ENCODE data around the gene BRD7. TPM values are rescaled to one million over a fixed set of nuclear protein-coding genes. Genes with fewer than 3 reads are reported as not detected.

BRD7 gene
- total and polyA plus RNA-seq, 2 of the 13 experiments (the other 11 are each of a cell fraction or from before 2014, with no cell fraction given) = 82.3 to 149 TPM

DNA sequence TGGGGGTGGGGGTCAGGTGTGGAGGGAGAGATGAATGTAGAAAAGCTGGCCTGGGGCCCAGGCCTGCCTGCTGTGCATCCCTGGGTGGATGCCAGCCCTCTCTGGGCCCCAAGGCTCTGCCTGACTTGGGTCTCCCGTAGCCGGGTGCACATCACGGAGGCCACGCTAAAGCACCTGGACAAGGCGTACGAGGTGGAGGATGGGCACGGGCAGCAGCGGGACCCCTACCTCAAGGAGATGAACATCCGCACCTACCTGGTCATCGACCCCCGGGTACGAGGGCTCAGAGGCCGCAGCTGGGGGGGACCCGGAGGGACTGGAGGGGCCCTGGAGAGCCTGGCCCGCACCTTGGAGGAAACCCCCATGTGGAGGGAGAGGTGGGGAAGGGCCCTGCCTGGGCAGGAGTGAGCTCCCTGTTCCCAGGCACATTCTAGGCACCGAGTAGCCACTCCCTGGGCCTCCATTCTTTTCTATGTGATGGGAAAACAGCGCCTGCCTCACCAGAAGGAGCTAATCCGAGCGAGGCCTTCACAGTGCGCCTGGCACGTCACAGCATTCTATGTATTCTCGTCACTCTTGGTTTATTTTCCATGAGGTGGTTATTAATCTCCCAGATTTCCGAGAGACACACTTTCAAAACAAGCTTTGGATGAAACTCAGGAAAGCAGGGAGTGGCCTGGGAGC is 67.7 kb downstream of the BRD7 start (continued):
- TF ChIP-seq, protein P1, sequence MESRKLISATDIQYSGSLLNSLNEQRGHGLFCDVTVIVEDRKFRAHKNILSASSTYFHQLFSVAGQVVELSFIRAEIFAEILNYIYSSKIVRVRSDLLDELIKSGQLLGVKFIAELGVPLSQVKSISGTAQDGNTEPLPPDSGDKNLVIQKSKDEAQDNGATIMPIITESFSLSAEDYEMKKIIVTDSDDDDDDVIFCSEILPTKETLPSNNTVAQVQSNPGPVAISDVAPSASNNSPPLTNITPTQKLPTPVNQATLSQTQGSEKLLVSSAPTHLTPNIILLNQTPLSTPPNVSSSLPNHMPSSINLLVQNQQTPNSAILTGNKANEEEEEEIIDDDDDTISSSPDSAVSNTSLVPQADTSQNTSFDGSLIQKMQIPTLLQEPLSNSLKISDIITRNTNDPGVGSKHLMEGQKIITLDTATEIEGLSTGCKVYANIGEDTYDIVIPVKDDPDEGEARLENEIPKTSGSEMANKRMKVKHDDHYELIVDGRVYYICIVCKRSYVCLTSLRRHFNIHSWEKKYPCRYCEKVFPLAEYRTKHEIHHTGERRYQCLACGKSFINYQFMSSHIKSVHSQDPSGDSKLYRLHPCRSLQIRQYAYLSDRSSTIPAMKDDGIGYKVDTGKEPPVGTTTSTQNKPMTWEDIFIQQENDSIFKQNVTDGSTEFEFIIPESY (CRISPR knock-in tag; IDR thresholded peaks at IDR 0.05) = no peak
- TF ChIP-seq KLF15 (CRISPR knock-in tag; IDR thresholded peaks at IDR 0.05; ENCODE audit: borderline replicate concordance) (no peak), ZNF775 (CRISPR knock-in tag; IDR thresholded peaks at IDR 0.05; ENCODE audit: borderline replicate concordance) (no peak)
- TF ChIP-seq, protein P2, sequence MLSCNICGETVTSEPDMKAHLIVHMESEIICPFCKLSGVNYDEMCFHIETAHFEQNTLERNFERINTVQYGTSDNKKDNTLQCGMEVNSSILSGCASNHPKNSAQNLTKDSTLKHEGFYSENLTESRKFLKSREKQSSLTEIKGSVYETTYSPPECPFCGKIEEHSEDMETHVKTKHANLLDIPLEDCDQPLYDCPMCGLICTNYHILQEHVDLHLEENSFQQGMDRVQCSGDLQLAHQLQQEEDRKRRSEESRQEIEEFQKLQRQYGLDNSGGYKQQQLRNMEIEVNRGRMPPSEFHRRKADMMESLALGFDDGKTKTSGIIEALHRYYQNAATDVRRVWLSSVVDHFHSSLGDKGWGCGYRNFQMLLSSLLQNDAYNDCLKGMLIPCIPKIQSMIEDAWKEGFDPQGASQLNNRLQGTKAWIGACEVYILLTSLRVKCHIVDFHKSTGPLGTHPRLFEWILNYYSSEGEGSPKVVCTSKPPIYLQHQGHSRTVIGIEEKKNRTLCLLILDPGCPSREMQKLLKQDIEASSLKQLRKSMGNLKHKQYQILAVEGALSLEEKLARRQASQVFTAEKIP (CRISPR knock-in tag; IDR thresholded peaks at IDR 0.05; ENCODE audit: borderline replicate concordance) = no peak
- TF ChIP-seq, protein P3, sequence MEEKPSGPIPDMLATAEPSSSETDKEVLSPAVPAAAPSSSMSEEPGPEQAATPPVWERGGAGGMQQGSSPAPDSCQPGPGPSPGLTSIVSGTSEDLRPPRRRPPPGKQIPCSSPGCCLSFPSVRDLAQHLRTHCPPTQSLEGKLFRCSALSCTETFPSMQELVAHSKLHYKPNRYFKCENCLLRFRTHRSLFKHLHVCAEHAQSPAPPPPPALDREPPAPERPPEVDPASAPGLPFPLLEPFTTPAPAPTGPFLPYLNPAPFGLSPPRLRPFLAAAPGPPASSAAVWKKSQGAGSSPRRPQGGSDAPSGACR (CRISPR knock-in tag; IDR thresholded peaks at IDR 0.05) = no peak

DNA sequence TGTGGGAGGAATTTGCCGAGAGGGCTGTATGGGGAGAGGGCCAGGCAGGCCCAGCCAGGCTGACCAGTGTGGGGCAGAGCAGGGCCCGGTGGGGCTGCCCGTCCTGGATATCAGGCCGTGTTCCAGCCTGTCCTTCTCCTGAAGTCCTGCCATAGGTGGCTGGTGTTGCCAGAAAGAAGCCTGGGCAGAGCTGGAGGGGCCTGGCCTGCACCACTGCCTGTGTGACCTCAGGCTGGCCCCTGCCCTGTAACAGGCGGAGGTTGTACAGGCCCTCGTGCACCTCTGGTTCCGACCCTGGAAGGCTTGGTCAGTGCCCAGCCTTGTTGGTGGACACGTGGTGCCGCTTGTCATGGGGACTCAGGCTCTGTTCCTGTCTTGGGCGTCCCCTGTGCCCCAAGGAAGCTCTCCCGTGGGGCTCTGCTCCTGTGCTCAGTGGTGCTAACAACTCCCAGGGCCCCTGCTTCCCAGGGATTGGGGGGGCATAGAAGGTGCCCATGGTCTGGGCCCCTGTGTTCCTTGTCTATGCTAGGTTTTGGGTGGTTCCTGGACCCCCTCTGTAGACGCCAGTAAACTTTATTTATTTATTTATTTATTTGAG is 69.2 kb downstream of the BRD7 start:
- Histone ChIP-seq H3K79me2 (ENCODE audit: insufficient read depth, low read length) (no peaks in the 10 kb centered on the region), H3K4me1 (ENCODE audit: insufficient read depth, low read length) (peaks cover 69% of the 10 kb centered on the region), H3K9me3 (ENCODE audit: low read length) (no peaks in the 10 kb centered on the region), H3K36me3 (replicated peaks in 1 of 2; ENCODE audit: control insufficient read depth in 1 of 2, insufficient read depth in 2 of 2, low read length in 2 of 2) (no peaks in the 10 kb centered on the region), H3K9ac (ENCODE audit: insufficient read depth, low read depth, low read length) (no peak overlapping the region), H2AFZ (ENCODE audit: low read length) (no peak overlapping the region), H3K4me2 (ENCODE audit: low read depth, low read length) (no peak overlapping the region), H3K4me3 (replicated peaks in 1 of 3; ENCODE audit: insufficient read depth in 1 of 3, low read depth in 2 of 3, low read length in 3 of 3) (no peak overlapping the region), H3K27me3 (ENCODE audit: control insufficient read depth in 1 of 2, insufficient read depth in 2 of 2, low read length in 2 of 2) (peaks cover 0 to 4% of the 10 kb centered on the region in 2 experiments; a peak in 1 of 5 replicates), H3K27ac (ENCODE audit: extremely low read length, insufficient read depth, low read length) (no peak overlapping the region), H4K20me1 (ENCODE audit: insufficient read depth, low read length) (no peaks in the 10 kb centered on the region)
- DNase-seq (ENCODE audit: low spot score) (no peak), FAIRE-seq (no peak), ATAC-seq (no peak)
- intact Hi-C loops (cut with micrococcal nuclease; ENCODE audit: unreplicated experiment) (loop anchor here (5.0 kb wide), 1 partner anchor 42 kb away; no protein-coding TSS in a partner anchor), in situ Hi-C loops (cut with HindIII; ENCODE audit: extremely low pct_ligation_motif_present, low pct_unique_long_range_greater_than_20kb) (loop anchor here (5.0 kb wide), 1 partner anchor 32 kb away; the partner anchor contains the start of gene ADCY7)
- ChIA-PET POLR2A (no interaction called here), CTCF (ENCODE audit: low intra/inter-chr PET ratio, low total read pairs) (no interaction called here)
- WGBS (ENCODE audit: low lambda C conversion rate) = 64% methylated on average over 6 of the region's 12 CpGs
- no TSS peak for BruUV-seq (replicated peaks)
- TF ChIP-seq ZNF44 (CRISPR knock-in tag; IDR thresholded peaks at IDR 0.05) (no peak), HOXD1 (CRISPR knock-in tag; IDR thresholded peaks at IDR 0.05) (no peak), RXRA (CRISPR knock-in tag; IDR thresholded peaks at IDR 0.05) (no peak), XRCC5 (optimal IDR thresholded peaks at IDR 0.05; ENCODE audit: low read length) (no peak), CREB1 (IDR thresholded peaks at IDR 0.05) (no peak), CREB1 (CRISPR knock-in tag; IDR thresholded peaks at IDR 0.05) (no peak), NKX3-1 (CRISPR knock-in tag; IDR thresholded peaks at IDR 0.05) (no peak), MAFK (conservative IDR thresholded peaks at IDR 0.05 in 1 of 2, IDR thresholded peaks at IDR 0.05 in 1 of 2; ENCODE audit: low read length in 2 of 2) (no peak)
- TF ChIP-seq, protein P4, sequence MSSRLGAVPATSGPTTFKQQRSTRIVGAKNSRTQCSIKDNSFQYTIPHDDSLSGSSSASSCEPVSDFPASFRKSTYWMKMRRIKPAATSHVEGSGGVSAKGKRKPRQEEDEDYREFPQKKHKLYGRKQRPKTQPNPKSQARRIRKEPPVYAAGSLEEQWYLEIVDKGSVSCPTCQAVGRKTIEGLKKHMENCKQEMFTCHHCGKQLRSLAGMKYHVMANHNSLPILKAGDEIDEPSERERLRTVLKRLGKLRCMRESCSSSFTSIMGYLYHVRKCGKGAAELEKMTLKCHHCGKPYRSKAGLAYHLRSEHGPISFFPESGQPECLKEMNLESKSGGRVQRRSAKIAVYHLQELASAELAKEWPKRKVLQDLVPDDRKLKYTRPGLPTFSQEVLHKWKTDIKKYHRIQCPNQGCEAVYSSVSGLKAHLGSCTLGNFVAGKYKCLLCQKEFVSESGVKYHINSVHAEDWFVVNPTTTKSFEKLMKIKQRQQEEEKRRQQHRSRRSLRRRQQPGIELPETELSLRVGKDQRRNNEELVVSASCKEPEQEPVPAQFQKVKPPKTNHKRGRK (CRISPR knock-in tag; IDR thresholded peaks at IDR 0.05) = no peak
- TF ChIP-seq, protein P5, sequence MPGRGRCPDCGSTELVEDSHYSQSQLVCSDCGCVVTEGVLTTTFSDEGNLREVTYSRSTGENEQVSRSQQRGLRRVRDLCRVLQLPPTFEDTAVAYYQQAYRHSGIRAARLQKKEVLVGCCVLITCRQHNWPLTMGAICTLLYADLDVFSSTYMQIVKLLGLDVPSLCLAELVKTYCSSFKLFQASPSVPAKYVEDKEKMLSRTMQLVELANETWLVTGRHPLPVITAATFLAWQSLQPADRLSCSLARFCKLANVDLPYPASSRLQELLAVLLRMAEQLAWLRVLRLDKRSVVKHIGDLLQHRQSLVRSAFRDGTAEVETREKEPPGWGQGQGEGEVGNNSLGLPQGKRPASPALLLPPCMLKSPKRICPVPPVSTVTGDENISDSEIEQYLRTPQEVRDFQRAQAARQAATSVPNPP (CRISPR knock-in tag; IDR thresholded peaks at IDR 0.05) = no peak

All from HepG2 (cell line).